VCaP (cell line): ENCODE measurements around the gene SOCS6.

Source experiments
- H3K27ac ChIP-seq: fragments of 450-650 bp; 2 replicates; pipeline ENCODE4 v1.5.1; 2017
- TF ChIP-seq, protein P1 (sequence below): fragments of 450-650 bp; conservative IDR thresholded peaks from 2 replicates; pipeline ENCODE4 v1.5.1; 2017; ENCODE audit warnings: mild to moderate bottlenecking, moderate library complexity

Gene SOCS6

DNA sequence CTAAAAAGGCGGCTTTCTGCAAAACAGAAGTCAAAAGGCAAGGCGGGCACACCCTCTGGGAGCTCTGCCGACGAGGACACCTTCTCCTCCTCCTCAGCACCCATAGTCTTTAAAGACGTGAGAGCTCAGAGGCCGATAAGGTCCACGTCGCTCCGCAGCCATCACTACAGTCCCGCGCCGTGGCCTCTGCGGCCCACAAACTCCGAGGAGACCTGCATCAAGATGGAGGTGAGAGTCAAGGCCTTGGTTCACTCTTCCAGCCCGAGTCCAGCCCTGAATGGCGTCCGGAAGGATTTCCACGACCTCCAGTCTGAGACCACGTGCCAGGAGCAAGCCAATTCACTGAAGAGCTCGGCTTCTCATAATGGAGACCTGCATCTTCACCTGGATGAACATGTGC lies 36.1 kb downstream of the SOCS6 start:
- TF ChIP-seq, protein P1, sequence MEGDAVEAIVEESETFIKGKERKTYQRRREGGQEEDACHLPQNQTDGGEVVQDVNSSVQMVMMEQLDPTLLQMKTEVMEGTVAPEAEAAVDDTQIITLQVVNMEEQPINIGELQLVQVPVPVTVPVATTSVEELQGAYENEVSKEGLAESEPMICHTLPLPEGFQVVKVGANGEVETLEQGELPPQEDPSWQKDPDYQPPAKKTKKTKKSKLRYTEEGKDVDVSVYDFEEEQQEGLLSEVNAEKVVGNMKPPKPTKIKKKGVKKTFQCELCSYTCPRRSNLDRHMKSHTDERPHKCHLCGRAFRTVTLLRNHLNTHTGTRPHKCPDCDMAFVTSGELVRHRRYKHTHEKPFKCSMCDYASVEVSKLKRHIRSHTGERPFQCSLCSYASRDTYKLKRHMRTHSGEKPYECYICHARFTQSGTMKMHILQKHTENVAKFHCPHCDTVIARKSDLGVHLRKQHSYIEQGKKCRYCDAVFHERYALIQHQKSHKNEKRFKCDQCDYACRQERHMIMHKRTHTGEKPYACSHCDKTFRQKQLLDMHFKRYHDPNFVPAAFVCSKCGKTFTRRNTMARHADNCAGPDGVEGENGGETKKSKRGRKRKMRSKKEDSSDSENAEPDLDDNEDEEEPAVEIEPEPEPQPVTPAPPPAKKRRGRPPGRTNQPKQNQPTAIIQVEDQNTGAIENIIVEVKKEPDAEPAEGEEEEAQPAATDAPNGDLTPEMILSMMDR = no peak
- no peak overlapping the region for H3K27ac ChIP-seq

DNA sequence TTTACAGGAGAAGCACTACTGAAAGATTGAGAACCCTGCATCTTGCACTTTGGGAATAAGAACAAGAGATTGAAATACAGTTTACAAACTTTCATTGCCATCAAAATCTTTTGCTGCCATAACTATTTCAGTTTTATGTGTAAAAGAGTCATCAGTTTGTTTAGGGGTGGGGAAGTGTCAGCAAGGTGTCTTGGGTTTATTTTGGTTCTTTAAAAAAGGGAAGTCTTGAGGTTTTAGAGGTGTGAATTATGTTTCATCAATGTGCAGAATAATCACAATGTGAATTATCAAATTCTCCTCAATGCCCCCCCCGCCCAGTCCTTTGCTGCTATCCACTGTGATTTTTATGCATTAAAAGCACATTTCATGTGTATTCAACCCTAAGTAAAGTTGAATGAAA lies 37.4 kb downstream of the SOCS6 start:
- H3K27ac ChIP-seq = no peak overlapping the region
- TF ChIP-seq, protein P1 = no peak

DNA sequence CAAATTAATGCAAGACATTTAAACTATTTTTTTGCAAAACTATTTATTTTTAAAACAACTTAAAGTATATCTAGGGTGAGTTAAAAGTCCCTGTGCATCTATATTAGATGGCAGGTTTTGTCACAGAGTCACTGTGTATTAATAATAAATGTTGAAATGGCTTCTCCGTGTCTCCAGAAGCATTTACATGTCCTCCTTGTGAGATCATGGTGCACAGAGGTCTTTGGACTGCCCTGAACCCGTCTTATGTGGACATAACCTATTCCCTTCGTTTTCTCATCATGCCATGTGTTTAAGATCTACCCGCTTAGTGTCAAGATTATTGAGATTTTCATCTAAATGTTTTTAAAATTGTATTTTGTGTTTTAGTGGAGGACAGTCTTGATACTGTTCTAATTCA lies 39.3 kb downstream of the SOCS6 start:
- H3K27ac ChIP-seq = no peak overlapping the region
- TF ChIP-seq, protein P1 = no peak

DNA sequence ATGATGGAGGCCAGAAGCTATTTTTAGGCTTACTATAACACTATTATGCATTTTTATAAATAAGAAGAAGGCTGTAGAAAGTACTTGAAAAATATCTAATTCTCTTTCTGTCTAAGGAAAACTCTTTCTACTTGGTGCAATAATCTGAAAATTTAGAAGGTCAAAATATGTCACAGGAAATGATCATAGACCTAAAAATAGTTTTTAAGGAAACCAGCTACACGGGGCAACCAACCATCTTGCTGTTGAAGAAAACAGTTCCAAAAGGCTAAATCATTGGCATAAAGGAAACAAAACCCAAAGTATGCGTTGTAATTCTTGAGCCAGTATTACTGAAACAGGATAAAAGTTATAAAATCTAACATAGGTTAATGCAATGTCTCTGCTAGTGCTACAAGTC lies 40.2 kb downstream of the SOCS6 start:
- H3K27ac ChIP-seq = no peak overlapping the region
- TF ChIP-seq, protein P1 = no peak

DNA sequence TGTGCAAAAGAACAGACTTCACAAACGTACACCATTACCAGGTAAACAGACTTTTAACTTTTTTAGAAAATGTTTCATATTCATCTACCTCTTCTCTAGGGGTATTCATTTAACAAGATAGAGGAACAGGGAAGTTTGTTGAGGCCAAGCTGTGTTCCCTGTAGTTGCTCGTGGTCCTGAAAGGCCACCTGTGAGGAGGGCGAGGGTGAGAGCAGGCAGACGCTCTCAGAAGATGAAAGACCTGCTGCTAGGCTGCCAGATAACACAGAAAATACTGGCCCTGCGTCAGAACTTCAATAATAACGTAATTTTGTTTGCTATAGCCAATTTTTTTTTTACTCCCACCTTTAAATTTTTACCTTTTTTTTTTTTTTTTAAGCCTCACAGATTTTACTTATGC lies 42.0 kb downstream of the SOCS6 start:
- no peak overlapping the region for H3K27ac ChIP-seq
- TF ChIP-seq, protein P1 = no peak

DNA sequence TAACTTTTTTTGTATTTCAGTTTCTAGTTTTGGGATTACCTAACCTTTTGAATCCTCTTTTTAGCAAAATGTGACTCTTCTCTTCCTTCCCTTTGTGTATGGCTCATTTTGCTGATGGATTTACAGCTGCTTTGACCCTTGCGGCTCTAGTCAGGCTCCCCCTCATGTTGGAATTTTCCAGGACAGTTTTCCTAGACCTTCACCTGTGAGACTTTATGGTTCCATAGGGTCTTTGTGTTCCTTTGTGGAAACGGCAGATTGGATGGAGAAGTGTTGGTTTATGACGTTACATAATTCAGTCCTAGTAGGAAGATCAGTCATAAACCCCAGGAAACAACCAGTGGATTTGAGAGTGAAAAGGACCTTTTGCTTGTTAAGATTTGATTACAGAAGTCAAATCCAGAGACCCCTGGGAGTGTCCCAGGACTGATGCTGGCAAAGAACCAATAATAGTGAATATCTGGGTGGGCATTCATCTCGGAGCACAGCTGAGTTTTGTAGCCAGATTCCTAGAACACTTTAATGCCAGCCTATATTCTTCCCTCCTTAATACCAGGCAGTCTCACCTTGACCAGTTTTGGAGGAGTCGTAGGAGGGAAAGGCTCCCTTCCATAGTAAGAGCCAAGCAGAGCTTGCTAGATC lies 42.7 kb downstream of the SOCS6 start:
- H3K27ac ChIP-seq = no peak overlapping the region

DNA sequence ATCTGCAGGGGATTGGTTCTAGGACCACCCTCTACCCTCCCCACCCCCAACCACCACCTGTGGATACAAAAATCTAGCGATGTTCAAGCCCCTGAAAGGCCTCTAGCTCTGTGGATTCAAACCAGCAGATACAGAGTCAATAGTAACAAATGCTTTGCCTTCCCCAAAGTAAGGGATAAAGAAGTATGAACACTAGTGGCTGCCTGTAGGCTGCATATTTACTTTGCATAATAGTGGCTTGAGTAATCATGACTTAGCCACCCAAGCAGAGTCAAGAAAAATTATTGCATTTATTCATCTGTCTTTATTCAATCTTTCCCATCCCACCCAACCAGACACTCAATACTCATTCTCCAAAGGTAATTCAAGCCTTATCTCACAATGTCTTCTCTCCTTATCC lies 43.8 kb downstream of the SOCS6 start:
- TF ChIP-seq, protein P1 = no peak
- no peak overlapping the region for H3K27ac ChIP-seq

More for the DNA sequence above, 42.7 kb downstream of the SOCS6 start:
- TF ChIP-seq, protein P1 = no peak
